GM23248 (cell line): ENCODE measurements around the gene SPDEF. TPM values are rescaled to one million over a fixed set of nuclear protein-coding genes. Genes with fewer than 3 reads are reported as not detected.
A peak's percentile ranks its signal among the peaks of the same experiment; 100 is the strongest.

Experiments
- DNase-seq: peaks from one replicate; pipeline ENCODE4 v3.0.0-alpha.2; 2015
- H2AFZ ChIP-seq: fragments of 200-600 bp; sonication (generic); 2 replicates; pipeline ENCODE4 v1.6.1; 2016; ENCODE audit warnings: antibody characterized with exemption
- H3F3A ChIP-seq: fragments of 200-600 bp; sonication (generic); 2 replicates; pipeline ENCODE4 v1.6.1; 2016; ENCODE audit warnings: mild to moderate bottlenecking, antibody characterized with exemption, mixed run types; ENCODE audit not compliant: insufficient read depth
- H3K27ac ChIP-seq: fragments of 200-600 bp; sonication (generic); 2 replicates; pipeline ENCODE4 v1.5.1; 2016; ENCODE audit warnings: mild to moderate bottlenecking
- H3K27me3 ChIP-seq: fragments of 200-600 bp; sonication (generic); replicated peaks from 2 replicates; pipeline ENCODE4 v1.6.1; 2016; ENCODE audit warnings: mild to moderate bottlenecking; ENCODE audit not compliant: insufficient read depth
- H3K36me3 ChIP-seq: fragments of 200-600 bp; sonication (generic); 2 replicates; pipeline ENCODE4 v1.6.1; 2016; ENCODE audit warnings: low read depth, mild to moderate bottlenecking
- H3K4me1 ChIP-seq: fragments of 200-600 bp; sonication (generic); 2 replicates; pipeline ENCODE4 v1.6.1; 2016; ENCODE audit warnings: mild to moderate bottlenecking; ENCODE audit not compliant: insufficient read depth
- H3K4me2 ChIP-seq: fragments of 200-600 bp; sonication (generic); one replicate; pipeline ENCODE4 v1.6.1; 2016; ENCODE audit warnings: mild to moderate bottlenecking; ENCODE audit not compliant: unreplicated experiment
- H3K4me3 ChIP-seq: fragments of 200-600 bp; sonication (generic); 2 replicates; pipeline ENCODE4 v1.5.1; 2016; ENCODE audit warnings: mild to moderate bottlenecking
- H3K79me2 ChIP-seq: fragments of 200-600 bp; sonication (generic); 2 replicates; pipeline ENCODE4 v1.6.1; 2016; ENCODE audit warnings: mild to moderate bottlenecking; ENCODE audit not compliant: insufficient read depth
- H3K9ac ChIP-seq: fragments of 200-600 bp; sonication (generic); 2 replicates; pipeline ENCODE4 v1.6.1; 2016; ENCODE audit warnings: mild to moderate bottlenecking
- H3K9me2 ChIP-seq: fragments of 200-600 bp; sonication (generic); 2 replicates; pipeline ENCODE4 v1.6.1; 2016; ENCODE audit warnings: mixed run types, mild to moderate bottlenecking, moderate library complexity; ENCODE audit not compliant: insufficient read depth
- H3K9me3 ChIP-seq: fragments of 200-600 bp; sonication (generic); one replicate; pipeline ENCODE4 v1.6.1; 2017; ENCODE audit warnings: low read depth
- H4K20me1 ChIP-seq: fragments of 200-600 bp; sonication (generic); 2 replicates; pipeline ENCODE4 v1.6.0; 2016; ENCODE audit not compliant: insufficient read depth
- EZH2 ChIP-seq: fragments of 200-600 bp; sonication (generic); IDR thresholded peaks from 2 replicates; pipeline ENCODE4 v1.6.1; 2018; ENCODE audit warnings: antibody characterized with exemption, mild to moderate bottlenecking; ENCODE audit not compliant: insufficient read depth, poor library complexity, severe bottlenecking
- EZH2phosphoT487 ChIP-seq: fragments of 200-600 bp; sonication (generic); IDR thresholded peaks from 2 replicates; pipeline ENCODE4 v1.6.1; 2018; ENCODE audit warnings: antibody characterized with exemption, moderate library complexity, mild to moderate bottlenecking, low read depth; ENCODE audit not compliant: insufficient read depth
- WGBS, 2 experiments: methylation state at CpG; one replicate each; pipeline ENCODE4 v1.1.6; 2015 to 2017; ENCODE audit warnings: low lambda C conversion rate in 2 of 2, low coverage in 1 of 2; ENCODE audit errors: missing lambda C conversion rate in 2 of 2; 5-methylcytosine and 5-hydroxymethylcytosine counted together
- in situ Hi-C: fragments of 300-500 bp; cut with MboI; formaldehyde crosslinking; loops from 2 replicates; pipeline ENCODE4 v1.15.0; 2020
- polyA plus RNA-seq: library from polyadenylated mRNA; unstranded; fragments of >200 nt; fragmentation: Nextera tagmentation; extraction: Ambion mirVana; gene quantifications from 2 replicates; pipeline ENCODE4 v1.2.1, GENCODE V29; 2016
- total RNA-seq: library from RNA; depleted of rRNA; stranded (reverse); fragments of >200 nt; shearing (Covaris generic); gene quantifications from 2 replicates; pipeline ENCODE4 v1.2.3, GENCODE V29; 2014

The SPDEF gene
- total and polyA plus RNA-seq, 2 experiments from 2014 or later = not detected

DNA sequence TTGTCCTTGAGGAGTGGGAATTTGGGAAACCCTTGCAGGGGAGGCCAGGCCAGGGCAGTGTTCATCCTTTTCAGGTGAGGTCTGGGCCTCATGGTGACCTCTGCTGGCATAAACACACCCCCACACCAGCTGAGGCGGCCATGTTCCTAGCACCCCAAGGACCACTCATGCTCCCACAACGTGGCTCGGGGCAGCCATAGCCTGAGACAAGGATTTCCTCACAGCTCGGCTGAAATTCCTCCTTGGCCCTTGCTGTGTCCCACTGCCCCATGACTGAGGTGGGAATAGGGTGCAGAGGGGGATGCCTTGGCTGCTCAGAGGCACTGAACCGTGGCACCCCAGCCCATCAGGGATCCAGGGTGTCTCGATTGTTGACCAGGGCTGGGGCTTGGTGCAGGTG is 27.3 kb upstream of the SPDEF start:
- peak; percentile 35 for DNase-seq
- 81 to 86% methylated on average over 6 of the region's 6 CpGs for WGBS, 2 experiments
- H3K4me3 ChIP-seq = no peak overlapping the region
- in situ Hi-C loops = no loop called here
- no peaks in the 10 kb centered on the region for H3K36me3 ChIP-seq
- H3K9me2 ChIP-seq = no peaks in the 10 kb centered on the region
- H3K4me2 ChIP-seq = no peak overlapping the region
- no peak overlapping the region for H3K27ac ChIP-seq
- H3K27me3 ChIP-seq = no peaks in the 10 kb centered on the region
- no peaks in the 10 kb centered on the region for H3K9me3 ChIP-seq
- H3K79me2 ChIP-seq = 0 out of 2 replicates have a peak, but pooled peaks cover 14% of the 10 kb centered on the region
- H3K9ac ChIP-seq = no peak overlapping the region
- H2AFZ ChIP-seq = no peak overlapping the region
- H4K20me1 ChIP-seq = no peaks in the 10 kb centered on the region
- peaks cover 4% of the 10 kb centered on the region; the same call in 1 of the 2 replicates for H3F3A ChIP-seq
- H3K4me1 ChIP-seq = peaks cover 14% of the 10 kb centered on the region
- no peak for TF ChIP-seq EZH2
- TF ChIP-seq EZH2phosphoT487 = no peak

DNA sequence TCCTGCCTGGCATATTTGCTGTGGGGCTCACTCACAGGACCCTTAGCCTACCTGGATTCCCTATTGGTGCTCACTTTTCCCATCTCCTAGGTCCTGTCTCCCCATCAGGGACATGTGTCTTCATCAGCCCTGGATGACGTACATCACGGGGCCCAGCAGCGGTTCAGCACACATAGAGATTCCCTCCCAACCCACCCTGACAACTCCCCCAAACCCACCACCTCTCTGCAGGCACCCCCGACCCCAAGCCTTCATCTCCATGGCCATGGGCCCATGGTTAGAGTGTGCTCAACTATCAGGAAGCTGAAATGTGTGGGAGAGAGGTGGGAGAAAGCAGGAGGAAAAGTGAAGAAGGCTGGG is 25.4 kb upstream of the SPDEF start:
- no peak overlapping the region for H3K27ac ChIP-seq
- peaks cover 4% of the 10 kb centered on the region; the same call in 1 of the 2 replicates for H3F3A ChIP-seq
- H3K9me2 ChIP-seq = no peaks in the 10 kb centered on the region
- no peak for DNase-seq
- no peaks in the 10 kb centered on the region for H3K79me2 ChIP-seq
- H3K27me3 ChIP-seq = no peaks in the 10 kb centered on the region
- in situ Hi-C loops = no loop called here
- H3K36me3 ChIP-seq = no peaks in the 10 kb centered on the region
- no peak overlapping the region for H3K4me3 ChIP-seq
- H3K4me2 ChIP-seq = no peak overlapping the region
- TF ChIP-seq EZH2phosphoT487 (no peak), EZH2 (no peak)
- 83 to 100% methylated on average over 2 to 4 of the region's 4 CpGs for WGBS, 2 experiments
- H3K9ac ChIP-seq = no peak overlapping the region
- no peaks in the 10 kb centered on the region for H4K20me1 ChIP-seq
- H3K4me1 ChIP-seq = peaks cover 14% of the 10 kb centered on the region
- no peak overlapping the region for H2AFZ ChIP-seq
- no peaks in the 10 kb centered on the region for H3K9me3 ChIP-seq

DNA sequence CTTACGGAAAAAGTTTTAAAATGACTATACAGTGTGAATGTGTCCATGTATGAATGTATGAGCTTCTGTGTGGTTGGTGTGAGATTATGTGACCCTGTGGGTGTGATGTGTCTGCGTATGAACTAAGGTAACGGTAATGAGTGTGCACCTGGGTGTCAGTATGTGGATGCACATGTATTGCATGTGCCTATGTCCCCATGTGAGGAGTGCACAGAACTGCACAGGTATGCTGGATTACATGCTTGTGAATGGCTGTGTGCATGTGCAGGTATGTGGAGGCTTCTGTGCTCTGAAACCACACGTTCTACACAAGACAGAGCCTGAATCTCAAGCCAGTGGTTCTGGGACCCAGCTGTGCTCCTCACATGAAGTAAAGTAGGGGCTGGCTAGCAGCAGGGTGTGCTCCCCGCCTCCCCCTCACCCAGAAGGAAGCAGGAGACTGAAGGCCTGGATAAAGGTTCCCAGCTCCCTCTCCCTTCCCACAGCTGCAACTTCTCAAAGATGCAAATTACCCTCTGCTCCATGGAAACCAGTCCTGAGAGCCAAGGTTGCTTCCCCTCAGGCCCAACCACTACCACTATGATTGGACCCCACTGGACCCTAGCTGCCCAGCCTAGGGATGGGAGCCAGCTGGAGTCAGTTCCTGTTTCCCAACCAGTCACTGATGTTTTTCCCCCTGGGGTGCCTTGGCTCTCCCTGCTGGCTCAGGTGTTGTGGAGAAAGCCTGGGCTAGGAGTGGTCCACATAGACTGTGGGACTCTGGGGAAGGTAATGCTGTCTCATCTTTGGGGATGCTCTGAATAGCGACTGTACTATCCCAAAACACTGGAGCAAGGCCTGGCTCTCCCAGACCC is 24.8 kb upstream of the SPDEF start:
- no peak overlapping the region for H3K4me2 ChIP-seq

DNA sequence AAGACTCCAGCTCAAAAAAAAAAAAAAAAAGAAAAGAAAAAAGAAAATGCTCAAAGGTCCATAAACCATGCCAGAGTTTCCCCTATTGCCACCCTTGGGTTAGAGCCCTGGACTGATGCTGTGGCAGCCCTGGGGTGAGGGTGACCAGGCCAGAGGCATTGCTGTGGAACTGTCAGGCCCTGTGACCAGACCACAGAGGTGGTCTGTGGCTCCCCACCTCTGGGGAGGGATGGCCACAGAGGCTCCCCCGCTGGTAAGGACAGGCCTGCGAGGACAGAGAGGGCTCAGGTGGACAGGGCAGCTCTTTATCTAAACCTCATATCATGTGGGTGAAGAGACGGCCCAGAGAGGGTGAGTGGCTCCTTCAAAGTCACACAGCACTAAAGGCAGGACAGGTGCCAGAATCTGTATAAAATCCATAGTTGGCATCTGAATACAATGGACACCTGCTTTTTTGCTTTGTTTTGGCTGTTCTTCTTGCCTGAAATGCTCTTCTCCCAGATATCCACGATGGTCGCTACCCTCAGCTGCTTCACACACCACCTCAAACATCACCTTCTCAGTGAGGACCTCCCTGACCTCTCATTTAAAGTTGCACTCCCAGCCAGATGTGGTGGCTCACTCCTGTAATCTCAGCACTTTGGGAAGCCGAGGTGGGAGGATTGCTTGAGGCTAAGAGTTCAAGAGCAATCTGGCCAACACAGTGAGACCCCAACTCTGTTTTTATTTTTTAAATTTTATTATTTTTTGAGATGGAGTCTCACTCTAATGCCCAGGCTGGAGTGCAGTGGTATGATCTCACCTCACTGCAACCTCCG is 22.5 kb upstream of the SPDEF start:
- Histone ChIP-seq H3K36me3 (no peaks in the 10 kb centered on the region), H3K79me2 (no peaks in the 10 kb centered on the region), H3K4me2 (no peak overlapping the region), H3K9me3 (no peaks in the 10 kb centered on the region), H3K9ac (no peak overlapping the region), H3K27ac (no peak overlapping the region), H3K27me3 (no peaks in the 10 kb centered on the region), H4K20me1 (no peaks in the 10 kb centered on the region), H3F3A (no peaks in the 10 kb centered on the region), H3K4me1 (no peaks in the 10 kb centered on the region), H2AFZ (no peak overlapping the region), H3K4me3 (no peak overlapping the region), H3K9me2 (no peaks in the 10 kb centered on the region)
- TF ChIP-seq EZH2 (no peak), EZH2phosphoT487 (no peak)
- 84 to 87% methylated on average over 7 of the region's 7 CpGs for WGBS, 2 experiments
- in situ Hi-C loops = no loop called here
- no peak for DNase-seq

More for the DNA sequence above, 24.8 kb upstream of the SPDEF start:
- no peak for DNase-seq
- Histone ChIP-seq H3K79me2 (no peaks in the 10 kb centered on the region), H3K4me3 (no peak overlapping the region), H4K20me1 (no peaks in the 10 kb centered on the region), H3K36me3 (no peaks in the 10 kb centered on the region), H3F3A (0 out of 2 replicates have a peak, but pooled peaks cover under 1% of the 10 kb centered on the region), H3K9ac (no peak overlapping the region), H3K27me3 (no peaks in the 10 kb centered on the region), H3K9me2 (no peaks in the 10 kb centered on the region), H3K27ac (no peak overlapping the region), H3K9me3 (no peaks in the 10 kb centered on the region), H3K4me1 (peaks cover 11% of the 10 kb centered on the region), H2AFZ (no peak overlapping the region)
- no peak for TF ChIP-seq EZH2
- TF ChIP-seq EZH2phosphoT487 = no peak
- WGBS, 2 experiments = 93 to 94% methylated on average over 6 of the region's 6 CpGs
- in situ Hi-C loops = no loop called here
